Kidney epithelial cell (primary cell): ENCODE measurements around the gene PCDH15. TPM values are rescaled to one million over a fixed set of nuclear protein-coding genes. Genes with fewer than 3 reads are reported as not detected.

Experiments used
- DNase-seq: peaks from one replicate; pipeline ENCODE4 v3.0.0-alpha.2; 2010; ENCODE audit warnings: low read depth
- H3K27me3 ChIP-seq: 2 replicates; pipeline ENCODE4 v1.6.0; 2011; ENCODE audit warnings: low read length; ENCODE audit not compliant: control insufficient read depth, insufficient read depth
- H3K36me3 ChIP-seq: 2 replicates; pipeline ENCODE4 v1.5.1; 2011; ENCODE audit warnings: low read length; ENCODE audit not compliant: control insufficient read depth, insufficient read depth
- H3K4me3 ChIP-seq: 2 replicates; pipeline ENCODE4 v1.5.1; 2011; ENCODE audit warnings: low read depth, mild to moderate bottlenecking, control low read depth, low read length
- total RNA-seq: library from RNA; depleted of rRNA; stranded (reverse); fragments of >200 nt; gene quantifications from 2 replicates; pipeline ENCODE4 v1.2.3, GENCODE V29; 2015
- TF ChIP-seq, protein P1 (sequence below): IDR thresholded peaks from 2 replicates; pipeline ENCODE4 v1.5.1; 2011; ENCODE audit warnings: mild to moderate bottlenecking, moderate library complexity, low read length, control low read depth, inconsistent platforms; ENCODE audit not compliant: insufficient read depth, poor library complexity, severe bottlenecking

Gene PCDH15
- total RNA-seq, 1 donor from 2014 or later: not detected

DNA sequence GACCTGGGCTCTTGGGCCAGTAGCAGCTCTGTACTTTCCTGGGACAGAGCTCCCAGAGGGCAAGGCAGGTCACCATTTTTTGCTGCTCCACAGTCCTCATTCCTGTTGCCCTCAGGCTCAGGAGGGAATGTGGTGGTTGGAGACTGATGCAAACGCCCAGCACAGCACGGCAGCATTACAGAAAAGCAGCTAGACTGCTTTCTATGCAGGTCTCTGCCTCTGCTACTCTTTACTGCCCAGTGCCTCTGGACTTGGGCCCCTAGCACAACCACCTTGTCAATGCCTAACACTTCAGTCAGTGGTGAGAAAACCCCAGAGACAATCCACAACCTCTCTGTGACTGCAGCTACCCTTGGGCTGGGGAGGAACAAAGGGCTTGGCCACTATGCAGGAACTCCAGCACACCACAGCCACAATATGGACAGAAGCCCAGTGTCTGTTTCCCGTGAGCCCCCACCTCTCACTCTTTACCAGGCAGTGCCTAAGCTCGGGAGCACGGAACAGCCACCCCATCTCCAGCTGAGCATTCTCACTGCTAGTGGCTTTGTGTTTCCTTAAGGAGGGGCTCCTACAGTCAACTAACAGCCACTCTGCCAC is 790.6 kb downstream of the PCDH15 start:
- H3K4me3 ChIP-seq: no peak overlapping the region
- no peaks in the 10 kb centered on the region for H3K27me3 ChIP-seq
- no peak for DNase-seq
- H3K36me3 ChIP-seq: no peaks in the 10 kb centered on the region
- TF ChIP-seq, protein P1, sequence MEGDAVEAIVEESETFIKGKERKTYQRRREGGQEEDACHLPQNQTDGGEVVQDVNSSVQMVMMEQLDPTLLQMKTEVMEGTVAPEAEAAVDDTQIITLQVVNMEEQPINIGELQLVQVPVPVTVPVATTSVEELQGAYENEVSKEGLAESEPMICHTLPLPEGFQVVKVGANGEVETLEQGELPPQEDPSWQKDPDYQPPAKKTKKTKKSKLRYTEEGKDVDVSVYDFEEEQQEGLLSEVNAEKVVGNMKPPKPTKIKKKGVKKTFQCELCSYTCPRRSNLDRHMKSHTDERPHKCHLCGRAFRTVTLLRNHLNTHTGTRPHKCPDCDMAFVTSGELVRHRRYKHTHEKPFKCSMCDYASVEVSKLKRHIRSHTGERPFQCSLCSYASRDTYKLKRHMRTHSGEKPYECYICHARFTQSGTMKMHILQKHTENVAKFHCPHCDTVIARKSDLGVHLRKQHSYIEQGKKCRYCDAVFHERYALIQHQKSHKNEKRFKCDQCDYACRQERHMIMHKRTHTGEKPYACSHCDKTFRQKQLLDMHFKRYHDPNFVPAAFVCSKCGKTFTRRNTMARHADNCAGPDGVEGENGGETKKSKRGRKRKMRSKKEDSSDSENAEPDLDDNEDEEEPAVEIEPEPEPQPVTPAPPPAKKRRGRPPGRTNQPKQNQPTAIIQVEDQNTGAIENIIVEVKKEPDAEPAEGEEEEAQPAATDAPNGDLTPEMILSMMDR: no peak

DNA sequence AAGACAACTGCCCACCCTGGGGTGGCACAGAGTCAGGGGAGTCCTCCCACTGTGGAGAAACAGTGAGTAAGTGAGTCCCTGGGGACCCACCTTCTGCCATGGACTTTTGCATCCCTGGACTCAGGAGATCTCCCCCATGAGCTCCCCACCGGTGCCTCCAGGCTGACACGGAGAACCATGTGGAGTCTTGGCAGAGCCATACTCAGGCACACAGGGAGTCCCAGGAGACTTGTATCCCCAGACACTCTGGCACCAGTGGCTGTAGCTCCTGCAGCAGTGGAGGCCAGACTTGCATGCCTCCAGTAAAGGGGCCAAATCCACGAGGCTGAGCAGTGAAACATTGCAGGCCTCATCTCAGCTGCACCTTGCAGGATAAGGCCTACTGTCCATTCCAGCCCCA is 791.4 kb downstream of the PCDH15 start:
- no peak for DNase-seq
- no peak overlapping the region for H3K4me3 ChIP-seq
- TF ChIP-seq, protein P1: no peak

GRCh38 chr10:54002077-54002476 is 799.0 kb downstream of the PCDH15 start:
- DNase-seq: no peak
- TF ChIP-seq, protein P1: no peak
- Histone ChIP-seq H3K36me3 (no peaks in the 10 kb centered on the region), H3K4me3 (no peak overlapping the region), H3K27me3 (no peaks in the 10 kb centered on the region)

More for the DNA sequence above, 791.4 kb downstream of the PCDH15 start:
- no peaks in the 10 kb centered on the region for H3K36me3 ChIP-seq
- no peaks in the 10 kb centered on the region for H3K27me3 ChIP-seq

DNA sequence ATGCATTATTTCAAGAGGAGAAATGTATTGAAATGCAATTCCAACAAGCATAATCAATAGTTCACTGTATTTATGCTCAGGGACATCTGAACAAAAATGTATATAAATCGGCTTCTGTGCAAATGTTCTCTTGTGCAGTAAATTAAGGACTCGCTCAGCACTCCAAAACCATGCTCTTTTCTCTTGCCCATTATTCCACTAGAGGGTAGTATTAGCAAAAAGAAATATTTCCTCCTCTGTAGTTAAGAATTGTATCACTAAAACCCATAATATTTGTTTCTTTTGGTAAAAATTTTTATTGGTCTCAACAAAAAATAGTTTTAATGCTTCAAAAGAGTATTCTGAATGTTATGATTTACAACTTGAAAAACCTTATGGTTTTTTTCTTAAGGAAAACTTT is 803.1 kb downstream of the PCDH15 start:
- TF ChIP-seq, protein P1: peak; percentile 48
- no peak for DNase-seq
- Histone ChIP-seq H3K36me3 (no peaks in the 10 kb centered on the region), H3K27me3 (no peaks in the 10 kb centered on the region), H3K4me3 (no peak overlapping the region)

GRCh38 chr10:53990799-53991238 is 810.2 kb downstream of the PCDH15 start:
- DNase-seq: no peak
- Histone ChIP-seq H3K36me3 (no peaks in the 10 kb centered on the region), H3K4me3 (no peak overlapping the region), H3K27me3 (no peaks in the 10 kb centered on the region)
- TF ChIP-seq, protein P1: no peak

GRCh38 chr10:53983431-53983830 is 817.6 kb downstream of the PCDH15 start:
- Histone ChIP-seq H3K27me3 (no peaks in the 10 kb centered on the region), H3K36me3 (no peaks in the 10 kb centered on the region), H3K4me3 (no peak overlapping the region)
- no peak for DNase-seq
- TF ChIP-seq, protein P1: no peak
